GM21717 (cell line): Measurements from ENCODE around the gene FTSJ3.
"Not testable (repeated sequence)": the region's sequence is repeated elsewhere in the genome, so short reads cannot be mapped to it uniquely, and the experiment has no call there.

Experiments
- ATAC-seq: cut with Tn5 transposase; IDR thresholded peaks from one replicate; pipeline ENCODE4 v1.9.1; 2021; ENCODE audit warnings: mild to moderate bottlenecking, moderate library complexity; ENCODE audit not compliant: unreplicated experiment

FTSJ3 gene

GRCh38 chr17:63827002-63827800, at the start of gene FTSJ3, which contains the start of gene PSMC5:
Gene FTSJ3 (minus strand): TSS chr17:63827663. CDS start chr17:63826902, 761 bp downstream.
Gene PSMC5 (plus strand): TSS chr17:63827431. CDS start chr17:63827491, 60 bp downstream.
- peak; percentile 85 for ATAC-seq

- ATAC-seq = not testable (repeated sequence)
Measured at GRCh38 chr17:63874693-63875092, 47.2 kb upstream of the FTSJ3 start.

- not testable (repeated sequence) for ATAC-seq
Measured at GRCh38 chr17:63874061-63874626, 46.7 kb upstream of the FTSJ3 start.

GRCh38 chr17:63873577-63873976, 46.1 kb upstream of the FTSJ3 start, which contains the start of gene CSH2:
Gene CSH2 (minus strand): TSS chr17:63873677. CDS start chr17:63873614, 63 bp downstream.
- ATAC-seq = not testable (repeated sequence)

- not testable (repeated sequence) for ATAC-seq
Measured at GRCh38 chr17:63871646-63872365, 44.3 kb upstream of the FTSJ3 start.

- ATAC-seq = not testable (repeated sequence)
Measured at GRCh38 chr17:63870292-63870665, 42.8 kb upstream of the FTSJ3 start.

GRCh38 chr17:63869491-63870291, 42.2 kb upstream of the FTSJ3 start:
- not testable (repeated sequence) for ATAC-seq

GRCh38 chr17:63866625-63867024, 39.2 kb upstream of the FTSJ3 start:
- ATAC-seq = not testable (repeated sequence)

- ATAC-seq = no peak
Measured at GRCh38 chr17:63859257-63859656, 31.8 kb upstream of the FTSJ3 start.

- ATAC-seq = not testable (repeated sequence)
Measured at GRCh38 chr17:63856425-63856824, 29.0 kb upstream of the FTSJ3 start.

GRCh38 chr17:63855185-63855584, 27.7 kb upstream of the FTSJ3 start:
- no peak for ATAC-seq

GRCh38 chr17:63854709-63855108, 27.2 kb upstream of the FTSJ3 start:
- ATAC-seq = no peak

GRCh38 chr17:63853260-63853659, 25.8 kb upstream of the FTSJ3 start:
- ATAC-seq = no peak

- no peak for ATAC-seq
Measured at GRCh38 chr17:63850401-63850800, 22.9 kb upstream of the FTSJ3 start.

- ATAC-seq = peak; percentile 78
Measured at GRCh38 chr17:63848834-63849689, 21.6 kb upstream of the FTSJ3 start.

- no peak for ATAC-seq
Measured at GRCh38 chr17:63847525-63848249, 20.2 kb upstream of the FTSJ3 start.

GRCh38 chr17:63845509-63845908, 18.0 kb upstream of the FTSJ3 start:
- no peak for ATAC-seq

GRCh38 chr17:63843910-63844677, 16.6 kb upstream of the FTSJ3 start:
- ATAC-seq = no peak
